HG02678 (cell line): ENCODE data around the gene GNAQ.

Source experiments
- ATAC-seq: cut with Tn5 transposase; IDR thresholded peaks from one replicate; pipeline ENCODE4 v1.9.1; 2021; ENCODE audit warnings: mild to moderate bottlenecking, moderate library complexity; ENCODE audit not compliant: unreplicated experiment

GNAQ gene

GRCh38 chr9:78005231-78006002 lies 26.2 kb downstream of the GNAQ start:
- no peak for ATAC-seq

- no peak for ATAC-seq
Observed at GRCh38 chr9:78004478-78005229, 27.0 kb downstream of the GNAQ start.

- ATAC-seq: no peak
Observed at GRCh38 chr9:78003730-78004129, 27.9 kb downstream of the GNAQ start.

GRCh38 chr9:78001946-78002731 lies 29.5 kb downstream of the GNAQ start:
- ATAC-seq: no peak

DNA sequence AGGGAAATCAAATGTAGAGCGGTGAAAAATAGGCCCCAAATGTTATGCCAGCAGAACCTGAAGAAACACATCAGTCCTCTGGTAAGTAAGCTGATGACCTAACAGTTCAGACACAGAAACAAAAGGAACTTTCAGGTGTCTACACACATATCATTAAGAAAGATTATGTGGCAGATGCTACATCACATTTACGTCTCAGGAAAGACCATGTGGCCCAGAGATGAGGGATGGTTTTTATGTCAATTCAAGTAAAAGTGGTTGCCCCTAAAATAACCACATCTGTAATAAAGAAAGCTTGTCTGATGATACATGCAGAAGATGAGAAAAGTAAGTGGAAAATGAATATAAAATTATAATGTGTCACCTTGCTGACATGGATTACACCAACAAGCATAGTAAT lies 31.4 kb downstream of the GNAQ start:
- no peak for ATAC-seq

GRCh38 chr9:77999231-77999631 lies 32.4 kb downstream of the GNAQ start:
- ATAC-seq: no peak

DNA sequence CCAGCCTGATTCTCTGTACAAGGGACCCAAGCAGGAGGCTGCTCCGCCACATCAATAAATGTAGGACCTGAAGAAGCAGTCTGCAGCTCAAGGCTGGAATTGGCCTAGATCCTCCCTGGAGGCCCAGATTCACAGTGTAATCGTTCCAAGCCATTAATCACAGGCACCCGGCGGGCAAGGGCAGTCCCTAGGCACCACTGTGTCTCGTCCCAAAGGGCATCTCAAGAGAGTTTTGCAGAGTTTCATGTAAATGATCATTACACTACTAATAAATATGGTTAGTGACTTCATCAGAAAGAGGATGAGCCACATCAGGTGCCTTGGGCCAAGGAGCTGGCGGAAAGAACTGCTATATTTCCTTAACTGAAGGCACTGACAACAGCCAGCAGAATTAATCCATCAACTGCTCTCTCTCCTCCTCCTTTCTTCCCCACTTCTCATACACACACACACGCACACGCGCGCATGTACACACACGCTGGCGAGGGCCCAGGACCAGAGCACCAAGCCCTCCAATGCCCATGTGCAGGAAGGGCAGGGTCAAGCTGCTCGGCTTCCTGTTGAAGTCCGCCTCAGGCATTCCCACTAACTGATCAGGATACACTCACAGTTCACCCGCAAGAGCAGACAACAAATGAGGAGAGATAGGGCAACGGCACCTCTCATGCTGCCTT lies 33.9 kb downstream of the GNAQ start:
- no peak for ATAC-seq

GRCh38 chr9:77996696-77997095 lies 34.9 kb downstream of the GNAQ start:
- no peak for ATAC-seq

DNA sequence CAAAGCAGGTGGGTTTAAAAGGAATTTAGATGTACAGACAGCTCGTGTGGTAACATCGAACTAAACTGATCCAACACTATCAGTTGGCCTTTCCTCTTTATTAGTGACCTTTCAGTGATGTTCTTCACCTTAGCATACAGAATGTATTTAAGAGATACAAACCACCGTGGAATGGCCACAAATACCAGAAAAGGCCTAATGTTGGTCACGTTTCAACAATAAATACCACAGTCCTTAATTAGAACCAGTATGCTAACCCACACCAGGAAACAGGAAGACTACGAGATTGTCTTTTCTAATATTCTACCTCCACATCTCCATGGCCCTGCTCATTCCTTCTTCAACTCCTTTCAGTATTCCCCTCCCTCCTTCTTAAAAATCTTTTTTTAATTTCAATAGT lies 40.4 kb downstream of the GNAQ start:
- no peak for ATAC-seq

- ATAC-seq: no peak
Observed at GRCh38 chr9:77989909-77990308, 41.7 kb downstream of the GNAQ start.

DNA sequence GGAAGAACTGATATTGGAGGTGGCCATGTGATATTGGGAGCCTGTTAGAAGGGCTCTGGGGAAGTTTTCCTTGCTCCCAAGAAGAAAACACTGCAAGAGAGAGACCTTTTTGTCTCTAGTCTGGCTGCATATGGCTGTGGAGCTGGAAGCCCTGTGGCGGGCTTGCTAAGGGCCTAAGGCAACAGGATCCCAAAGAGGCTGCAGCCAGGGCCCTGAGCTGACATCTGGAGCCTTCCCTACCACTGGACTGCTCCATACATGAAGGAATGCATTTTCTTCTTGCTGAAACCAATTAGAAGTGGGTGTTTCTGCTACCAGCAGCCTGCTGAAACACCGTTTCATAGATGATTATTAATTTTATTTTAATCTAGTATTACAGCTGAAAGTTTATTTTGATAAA lies 42.2 kb downstream of the GNAQ start:
- no peak for ATAC-seq

GRCh38 chr9:77988630-77989029 lies 43.0 kb downstream of the GNAQ start:
- no peak for ATAC-seq

DNA sequence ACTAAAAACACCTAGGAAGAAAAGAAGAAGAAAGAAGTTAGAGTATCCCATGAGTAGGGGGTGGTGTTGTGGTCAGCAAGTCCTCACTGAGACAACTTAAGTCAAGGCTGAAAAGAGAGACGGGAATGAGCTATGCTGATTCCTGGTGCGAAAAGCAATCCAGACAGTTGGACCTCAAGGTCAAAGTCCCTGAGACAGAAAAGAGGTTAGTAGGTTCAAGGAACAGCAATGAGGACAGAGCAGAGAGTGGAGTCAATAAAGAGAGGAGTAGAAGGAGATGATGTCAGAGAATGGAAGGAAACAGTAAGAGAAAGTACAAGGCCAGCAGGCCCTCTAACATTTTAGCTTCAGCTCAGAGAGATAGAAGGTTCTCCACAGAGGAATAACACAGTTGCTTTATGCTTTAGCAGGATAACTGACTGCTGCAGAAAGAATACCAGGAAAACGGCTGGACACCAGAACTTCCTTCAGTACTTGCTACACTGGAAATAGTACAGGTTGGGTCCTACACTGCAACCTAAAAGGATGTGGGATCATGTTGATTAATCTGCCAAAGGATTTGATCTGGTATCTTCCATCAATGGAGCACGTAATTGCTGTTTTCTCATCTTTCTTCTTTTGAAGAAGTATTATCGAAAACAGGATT lies 43.6 kb downstream of the GNAQ start:
- no peak for ATAC-seq

DNA sequence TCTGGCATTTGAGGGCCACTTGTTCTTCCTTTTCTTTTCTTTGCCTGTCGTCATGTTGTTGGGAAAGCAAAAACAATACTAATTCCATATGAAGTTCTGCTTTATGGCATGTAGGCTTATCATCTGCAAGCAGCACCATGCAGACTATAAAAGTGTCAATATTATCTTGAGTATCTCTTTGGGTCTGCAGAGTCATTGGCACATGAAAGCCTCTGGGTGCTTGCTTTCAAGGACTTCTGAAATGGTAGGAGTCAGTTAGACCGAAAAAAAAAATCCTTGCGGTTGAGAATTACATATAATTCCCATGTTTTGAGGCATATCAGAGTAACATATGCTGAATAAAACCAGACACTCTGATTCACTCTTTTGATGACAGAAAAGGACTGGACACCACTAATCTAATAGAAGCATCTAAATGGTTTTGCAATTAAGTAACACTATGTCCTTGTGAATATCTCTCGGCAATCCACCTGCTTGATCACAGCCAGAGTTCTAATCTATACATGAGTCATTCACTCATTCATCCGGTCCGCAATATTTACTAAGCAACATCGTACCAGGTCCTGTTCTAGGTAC lies 44.4 kb downstream of the GNAQ start:
- no peak for ATAC-seq

- no peak for ATAC-seq
Observed at GRCh38 chr9:77985996-77986395, 45.6 kb downstream of the GNAQ start.

- no peak for ATAC-seq
Observed at GRCh38 chr9:77983320-77983662, 48.3 kb downstream of the GNAQ start.

DNA sequence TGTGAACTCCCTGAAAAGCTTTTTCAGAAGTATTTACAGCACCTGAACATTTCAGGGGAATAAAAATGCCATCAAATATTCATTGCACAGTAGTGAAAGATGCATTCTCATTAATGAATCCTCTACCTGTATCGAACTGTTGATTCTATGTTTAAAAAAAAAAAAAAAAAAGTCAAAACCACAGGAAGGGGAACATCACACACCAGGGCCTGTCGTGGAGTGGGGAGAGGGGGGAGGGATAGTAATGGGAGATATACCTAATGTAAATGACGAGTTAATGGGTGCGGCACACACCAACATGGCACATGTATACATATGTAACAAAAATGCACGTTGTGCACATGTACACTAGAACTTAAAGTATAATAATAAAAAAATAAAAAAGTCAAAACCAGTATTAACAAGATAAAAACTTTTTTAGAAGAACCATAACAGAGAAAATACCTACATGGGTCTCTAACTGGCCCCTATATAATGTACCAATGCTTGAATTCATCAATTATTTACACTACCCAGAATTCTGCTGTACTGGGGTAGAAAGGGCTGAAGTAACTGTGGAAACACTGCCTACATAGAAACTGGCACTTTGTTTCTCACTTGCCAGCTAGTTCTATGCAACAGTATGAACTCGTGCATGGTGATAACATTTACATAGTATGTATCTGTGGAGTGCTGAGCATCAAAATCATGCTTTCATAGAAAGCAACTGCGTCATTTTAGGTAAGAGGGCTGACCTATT lies 48.9 kb downstream of the GNAQ start:
- no peak for ATAC-seq

DNA sequence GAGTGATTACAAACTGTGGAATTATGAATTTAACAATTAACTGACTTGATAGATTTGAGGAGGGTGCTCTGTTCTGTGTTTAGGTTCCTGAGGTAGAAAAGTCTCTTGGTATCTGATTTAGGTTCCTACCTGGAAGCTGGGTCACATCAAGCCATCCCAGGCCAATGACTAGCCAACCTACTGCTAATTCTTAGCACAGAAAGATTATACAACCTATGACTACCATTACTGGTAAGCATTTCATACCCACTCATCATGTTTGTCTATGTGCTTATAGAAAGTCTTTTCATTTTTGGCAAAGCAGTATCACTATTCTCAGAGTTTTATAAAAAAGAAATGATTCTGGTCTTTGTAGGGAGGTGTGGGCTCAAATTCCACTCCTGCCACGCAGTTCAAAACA lies 49.7 kb downstream of the GNAQ start:
- ATAC-seq: no peak

DNA sequence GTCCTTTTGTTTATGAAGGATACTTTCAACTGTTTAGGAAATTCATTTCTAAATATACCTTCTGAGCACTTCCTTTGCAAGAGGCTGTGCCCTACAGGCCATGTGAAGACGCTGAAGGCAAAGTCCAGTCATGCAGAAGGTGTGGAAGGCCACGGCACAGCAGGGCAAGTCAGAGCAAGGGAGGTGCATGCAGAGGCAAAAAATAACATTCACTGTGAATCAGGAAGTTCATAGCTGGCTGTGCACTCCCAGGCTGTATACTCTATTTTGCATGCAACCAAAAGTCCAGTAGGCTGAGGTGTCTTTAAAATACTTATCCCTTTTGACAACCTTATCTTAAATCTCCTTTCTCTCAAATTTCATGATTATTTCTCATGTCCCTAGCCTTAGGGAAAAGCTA lies 50.3 kb downstream of the GNAQ start:
- no peak for ATAC-seq

GRCh38 chr9:77980622-77981021 lies 51.0 kb downstream of the GNAQ start:
- no peak for ATAC-seq
